ENCODE measurements around the gene LILRA6.
"Not testable (repeated sequence)": the region's sequence is repeated elsewhere in the genome, so short reads cannot be mapped to it uniquely, and the experiment has no call there.

DNA sequence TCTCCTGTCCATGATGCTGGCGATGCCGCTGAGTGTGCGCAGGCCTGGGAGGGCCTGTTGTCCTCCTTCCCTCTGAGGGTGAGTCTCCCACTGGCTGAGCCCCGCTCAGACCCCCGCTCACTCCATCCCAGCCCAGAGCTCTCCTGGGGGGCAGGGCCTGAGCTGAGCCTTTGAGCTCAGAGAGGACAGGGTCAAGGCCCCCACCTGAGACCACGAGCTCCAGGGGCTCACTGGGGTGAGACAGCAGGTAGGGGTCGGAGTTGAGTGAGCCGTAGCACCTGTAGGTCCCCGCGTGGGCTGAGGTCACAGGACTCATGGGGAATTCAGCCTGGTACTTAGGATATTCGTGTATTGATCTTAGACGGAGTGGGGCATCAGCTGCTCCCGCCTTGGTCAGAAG is 35.5 kb upstream of the LILRA6 start:
- TF ChIP-seq POLR2AphosphoS5 (IDR thresholded peaks at IDR 0.05; ENCODE audit: borderline replicate concordance, low read depth, low read length); EZH2 (IDR thresholded peaks at IDR 0.05): not testable (repeated sequence)
